Measurements from ENCODE around the gene MINK1.
A peak's percentile ranks its signal among the peaks of the same experiment; 100 is the strongest.

MINK1 gene

DNA sequence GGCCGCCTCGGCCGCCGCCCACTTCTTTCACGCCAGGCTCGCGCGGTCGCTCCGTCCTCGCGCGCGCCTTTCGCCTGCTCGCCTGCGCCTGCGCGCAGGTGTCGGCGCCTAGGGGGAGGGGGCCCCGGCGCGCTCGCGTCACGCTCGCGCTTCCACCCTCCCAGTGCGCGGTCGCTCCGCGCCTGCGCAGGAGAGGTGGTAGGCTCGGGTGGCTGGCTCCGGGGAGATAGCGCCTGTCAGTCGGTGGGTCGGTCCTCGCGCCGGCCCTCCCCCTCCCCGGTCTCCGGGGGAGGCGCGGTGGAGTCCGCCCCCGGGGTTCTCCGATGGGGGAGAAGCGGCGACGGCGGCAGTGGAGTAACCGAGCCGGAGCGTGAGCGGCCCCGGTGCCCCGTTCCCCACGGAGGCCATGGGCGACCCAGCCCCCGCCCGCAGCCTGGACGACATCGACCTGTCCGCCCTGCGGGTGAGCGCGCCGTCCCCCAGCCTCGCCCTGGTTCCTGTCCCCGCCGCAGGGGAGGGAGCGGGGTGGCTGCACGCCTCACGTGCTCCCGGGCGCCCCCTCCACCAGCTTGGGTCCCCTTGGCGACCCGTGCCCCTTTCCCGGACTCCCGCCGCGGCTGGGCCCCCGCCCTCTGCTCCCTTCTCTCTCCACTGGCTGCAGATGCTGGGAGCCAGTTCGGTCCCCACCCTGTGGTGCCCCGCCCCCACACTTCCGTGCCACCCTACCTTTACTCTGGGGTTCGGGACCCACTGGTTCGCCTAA lies at the start of gene MINK1:
MINK1 (plus strand) TSS at position 163 of the 763 bp plus-strand sequence; CDS start at position 407, 244 bp downstream.
- peak; percentile 23 to 92 (median 81) for DNase-seq

DNA sequence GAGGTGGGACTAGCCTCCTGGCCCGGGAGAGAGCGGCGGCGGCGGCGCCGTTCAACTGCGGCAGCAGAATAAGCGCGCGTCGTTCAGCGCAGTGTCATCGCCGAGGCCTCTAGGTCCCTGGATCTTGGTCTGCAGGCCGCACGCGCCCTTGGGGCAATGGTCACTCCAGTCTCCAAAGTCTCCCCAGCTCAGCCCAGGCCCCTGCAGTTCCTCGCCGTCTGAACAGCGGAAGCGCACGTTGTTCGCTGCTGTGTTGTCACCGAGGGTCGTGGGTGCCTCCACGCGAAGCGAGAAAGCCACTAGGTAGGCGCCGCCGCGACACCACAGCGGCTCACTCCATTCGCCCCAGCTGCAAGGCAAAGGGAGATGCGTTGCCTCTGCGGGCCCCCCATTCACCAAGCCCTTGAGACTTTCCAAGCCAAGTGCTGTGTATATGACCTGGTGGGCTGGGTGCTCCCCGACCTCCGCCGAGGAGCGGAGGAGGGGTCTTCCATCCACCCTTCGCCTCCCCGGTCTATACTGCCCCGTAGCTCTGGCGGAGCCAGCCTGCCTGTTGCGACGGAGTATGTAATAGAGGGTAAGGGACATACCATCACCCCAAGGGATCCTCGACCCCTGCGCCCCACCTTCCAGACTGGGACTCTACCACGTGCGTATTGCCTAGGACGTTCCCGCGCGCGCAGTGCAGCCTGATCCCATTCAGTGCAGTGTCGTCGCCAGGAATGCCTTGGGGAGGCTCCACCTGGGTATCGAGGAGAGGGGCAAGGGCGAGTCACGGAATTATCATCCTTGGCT lies 47.6 kb upstream of the MINK1 start:
- DNase-seq: no peak

DNA sequence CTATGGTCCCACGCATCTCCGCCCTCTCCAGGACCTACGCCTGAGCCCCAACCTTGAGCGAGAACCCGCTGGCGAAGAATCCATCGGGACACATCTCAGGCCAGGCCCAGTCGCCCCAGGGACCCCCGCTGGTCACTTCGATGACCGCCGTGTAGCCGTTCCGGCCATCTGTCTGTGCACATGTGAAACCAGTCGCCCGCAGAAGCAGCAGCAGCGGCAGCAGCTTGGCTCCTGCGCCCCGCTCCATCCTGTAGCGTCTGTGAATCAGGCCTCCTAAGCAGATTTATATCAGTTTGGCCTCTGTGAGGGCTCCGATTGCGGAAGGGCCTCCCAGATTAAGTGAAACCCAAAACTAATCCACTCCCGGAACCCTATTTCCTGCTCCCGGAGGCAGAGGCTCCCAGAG lies 47.0 kb upstream of the MINK1 start, which contains the start of gene VMO1:
VMO1 (minus strand) TSS at position 259 of the 406 bp plus-strand sequence; CDS start at position 247, 12 bp downstream.
- peak in 5 of 14 donors; percentile 5 to 27 (median 19) for DNase-seq

DNA sequence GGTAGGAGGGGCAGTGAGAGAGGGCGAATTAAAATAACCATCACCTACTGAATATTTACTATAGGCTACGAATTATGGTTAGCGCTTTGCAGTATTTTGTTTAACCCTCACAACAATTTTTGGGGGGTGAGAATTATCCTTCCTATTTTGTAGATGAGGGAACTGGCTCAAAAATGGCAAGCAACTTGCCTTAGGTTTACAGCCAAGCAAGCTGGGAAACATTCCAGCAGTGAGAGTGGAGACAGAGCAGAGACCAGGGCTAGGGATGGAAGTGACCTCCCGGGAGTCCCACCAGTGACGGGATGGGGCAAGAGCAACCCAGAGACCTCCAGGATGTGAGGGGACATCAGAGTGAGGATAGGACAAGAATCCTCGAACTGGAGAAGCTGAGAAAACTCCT lies 46.6 kb upstream of the MINK1 start:
- DNase-seq: peak in 1 of 14 donors; percentile 18

DNA sequence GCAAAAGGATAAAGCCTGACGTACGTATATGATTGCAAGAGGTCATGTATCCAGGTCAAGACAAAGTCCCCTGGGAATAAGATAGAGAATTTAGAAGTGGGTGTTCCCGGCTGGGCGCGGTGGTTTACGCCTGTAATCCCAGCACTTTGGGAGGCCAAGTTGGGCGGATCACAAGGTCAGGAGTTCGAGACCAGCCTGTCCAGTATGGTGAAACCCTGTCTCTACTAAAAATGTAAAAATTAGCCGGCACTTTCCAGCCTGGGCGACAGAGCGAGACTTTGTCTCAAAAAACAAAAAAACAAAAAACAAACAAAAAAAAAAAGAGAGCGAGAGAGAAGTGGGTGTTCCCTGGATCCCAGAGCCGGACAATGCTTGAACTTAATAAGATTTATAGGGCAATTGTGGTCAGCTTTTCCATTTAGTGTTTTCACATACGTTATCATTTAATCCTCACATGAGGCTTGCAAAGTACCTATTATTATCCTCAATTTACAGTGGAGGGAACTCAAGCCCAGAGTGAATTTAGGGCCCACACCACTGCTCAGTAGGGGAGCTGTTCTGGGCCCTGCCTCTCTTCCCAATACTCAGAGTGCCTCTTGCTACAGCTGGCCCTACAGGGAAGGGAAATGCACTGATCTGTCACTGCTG lies 44.9 kb upstream of the MINK1 start:
- no peak for DNase-seq

DNA sequence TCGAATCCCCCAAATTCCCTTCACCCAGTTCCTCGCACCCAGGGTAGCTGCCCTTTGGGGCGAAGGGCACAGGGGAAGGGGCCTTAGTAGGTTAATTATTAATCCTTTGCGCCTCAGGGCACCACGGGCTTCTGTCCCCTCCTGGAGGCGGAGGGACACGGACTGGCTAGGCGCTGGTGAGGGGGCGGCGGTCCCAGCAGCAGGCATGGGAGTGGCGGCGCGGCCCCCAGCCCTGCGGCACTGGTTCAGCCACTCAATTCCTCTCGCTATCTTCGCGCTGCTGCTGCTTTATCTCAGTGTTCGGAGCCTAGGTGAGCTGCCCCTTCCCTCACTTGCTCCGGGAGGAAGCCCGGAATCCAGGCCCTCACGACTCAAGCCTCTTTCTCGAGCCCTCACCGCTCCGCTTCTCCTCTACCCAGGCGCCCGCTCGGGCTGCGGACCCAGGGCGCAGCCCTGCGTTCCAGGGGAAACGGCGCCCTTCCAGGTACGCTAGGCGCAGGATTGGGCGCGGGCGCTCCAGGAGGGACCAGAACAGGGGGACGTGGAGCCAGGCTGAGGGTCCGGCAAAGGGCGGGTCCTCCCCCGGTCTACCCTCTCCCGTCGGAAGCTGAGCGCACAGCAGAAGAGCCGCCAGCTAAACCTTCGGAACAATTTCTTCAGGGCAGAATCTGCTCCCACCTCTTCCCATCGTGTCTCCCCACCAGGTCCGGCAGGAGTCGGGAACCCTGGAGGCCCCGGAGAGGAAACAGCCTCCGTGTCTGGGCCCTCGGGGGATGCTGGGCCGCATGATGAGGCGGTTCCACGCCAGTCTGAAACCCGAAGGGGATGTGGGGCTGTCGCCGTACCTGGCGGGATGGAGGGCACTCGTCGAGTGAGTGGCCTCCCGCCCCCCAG lies 44.1 kb upstream of the MINK1 start, which contains the start of gene GLTPD2:
GLTPD2 (plus strand) TSS at position 158 of the 894 bp plus-strand sequence; CDS start at position 206, 48 bp downstream.
- DNase-seq: peak in 2 of 14 donors; percentile 37 to 47

DNA sequence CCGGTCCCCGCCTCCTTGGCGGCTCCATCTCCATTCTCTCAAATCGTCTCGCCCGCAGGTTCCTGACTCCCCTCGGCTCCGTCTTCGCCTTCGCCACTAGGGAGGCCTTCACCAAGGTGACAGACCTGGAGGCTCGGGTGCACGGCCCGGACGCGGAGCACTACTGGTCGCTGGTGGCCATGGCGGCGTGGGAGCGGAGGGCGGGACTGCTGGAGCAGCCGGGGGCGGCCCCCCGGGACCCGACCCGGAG lies 43.5 kb upstream of the MINK1 start:
- DNase-seq: no peak

DNA sequence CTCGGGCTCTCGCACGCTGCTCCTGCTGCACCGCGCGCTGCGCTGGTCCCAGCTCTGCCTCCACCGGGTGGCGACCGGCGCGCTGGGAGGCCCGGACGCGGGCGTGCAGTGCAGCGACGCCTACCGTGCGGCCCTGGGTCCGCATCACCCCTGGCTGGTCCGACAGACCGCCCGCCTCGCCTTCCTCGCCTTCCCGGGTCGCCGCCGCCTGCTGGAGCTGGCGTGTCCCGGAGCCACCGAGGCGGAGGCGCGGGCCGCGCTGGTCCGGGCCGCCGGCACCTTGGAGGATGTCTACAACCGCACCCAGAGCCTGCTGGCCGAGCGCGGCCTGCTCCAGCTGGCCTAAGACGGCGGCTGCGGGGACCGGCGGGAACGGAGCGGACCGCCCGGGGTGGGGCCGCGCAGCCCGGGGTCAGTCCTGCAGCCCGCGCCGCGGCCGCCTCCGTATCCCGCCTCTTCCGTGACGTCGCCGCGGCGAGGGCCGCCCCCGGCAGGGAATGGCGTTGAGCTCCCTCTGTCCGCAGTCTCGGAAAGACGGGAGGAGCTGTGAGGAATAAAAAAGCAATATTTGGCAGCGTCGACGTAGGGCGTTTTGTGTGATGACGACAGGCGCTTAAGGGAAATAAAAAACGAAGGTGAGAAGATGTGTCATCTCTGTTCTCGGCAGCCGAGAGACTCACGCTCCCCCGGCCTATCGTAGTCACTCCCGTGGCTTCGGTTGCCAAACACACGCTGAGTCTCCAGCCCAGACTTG lies 43.0 kb upstream of the MINK1 start:
- DNase-seq: peak in 13 of 14 donors; percentile 67 to 96 (median 80)

DNA sequence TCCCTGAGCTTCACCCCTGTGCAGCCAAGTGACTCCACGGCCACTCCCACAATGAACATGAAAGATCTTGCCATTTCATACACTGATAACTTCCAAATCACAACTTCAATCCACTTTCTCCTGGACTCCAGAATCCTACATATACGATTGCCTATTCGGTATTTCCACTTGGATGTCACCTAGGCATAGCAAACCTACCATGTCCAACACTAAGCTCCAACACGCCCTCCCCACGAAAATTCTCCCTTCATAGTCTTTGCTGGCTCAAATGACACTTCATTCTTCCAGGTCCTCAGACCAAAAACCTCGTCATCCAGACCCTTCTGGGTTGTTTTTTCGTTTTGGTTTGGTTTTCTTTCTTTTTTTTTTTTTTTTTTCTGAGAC lies 42.4 kb upstream of the MINK1 start:
- DNase-seq: no peak

DNA sequence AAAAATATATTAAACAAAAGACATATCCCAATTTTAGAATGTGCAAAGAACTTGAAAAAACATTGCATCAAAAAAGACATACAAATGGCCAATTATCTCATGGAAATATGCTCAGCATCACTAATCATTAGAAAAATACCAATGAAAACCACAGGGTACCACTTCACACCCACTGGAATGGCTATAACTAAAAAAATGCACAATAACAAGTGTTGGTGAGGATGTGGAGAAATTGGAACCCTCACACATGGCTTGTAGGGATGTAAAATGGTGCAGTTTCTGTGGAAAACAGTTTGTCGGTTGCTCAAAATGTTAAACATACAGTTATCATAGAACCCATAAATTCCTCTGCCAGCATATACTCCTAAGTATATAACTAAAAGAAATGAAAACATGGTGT lies 38.0 kb upstream of the MINK1 start:
- DNase-seq: no peak

DNA sequence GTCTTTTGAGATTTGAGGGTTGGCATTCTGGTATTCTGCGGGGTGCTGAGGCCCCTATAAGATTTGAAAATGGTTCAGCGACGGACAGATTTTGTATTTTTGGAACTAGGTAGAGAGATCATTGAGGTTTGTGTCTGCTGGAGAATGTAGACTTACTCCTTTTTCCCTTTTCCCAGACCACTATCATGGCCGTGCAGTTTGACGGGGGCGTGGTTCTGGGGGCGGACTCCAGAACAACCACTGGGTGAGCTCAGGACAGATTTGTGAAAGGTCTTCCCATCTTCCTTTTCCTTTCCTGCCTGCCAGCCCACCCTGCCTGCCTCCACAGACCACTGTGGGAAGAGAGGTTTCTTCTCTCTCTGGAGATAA lies 36.6 kb upstream of the MINK1 start:
- peak in 1 of 14 donors; percentile 14 for DNase-seq

DNA sequence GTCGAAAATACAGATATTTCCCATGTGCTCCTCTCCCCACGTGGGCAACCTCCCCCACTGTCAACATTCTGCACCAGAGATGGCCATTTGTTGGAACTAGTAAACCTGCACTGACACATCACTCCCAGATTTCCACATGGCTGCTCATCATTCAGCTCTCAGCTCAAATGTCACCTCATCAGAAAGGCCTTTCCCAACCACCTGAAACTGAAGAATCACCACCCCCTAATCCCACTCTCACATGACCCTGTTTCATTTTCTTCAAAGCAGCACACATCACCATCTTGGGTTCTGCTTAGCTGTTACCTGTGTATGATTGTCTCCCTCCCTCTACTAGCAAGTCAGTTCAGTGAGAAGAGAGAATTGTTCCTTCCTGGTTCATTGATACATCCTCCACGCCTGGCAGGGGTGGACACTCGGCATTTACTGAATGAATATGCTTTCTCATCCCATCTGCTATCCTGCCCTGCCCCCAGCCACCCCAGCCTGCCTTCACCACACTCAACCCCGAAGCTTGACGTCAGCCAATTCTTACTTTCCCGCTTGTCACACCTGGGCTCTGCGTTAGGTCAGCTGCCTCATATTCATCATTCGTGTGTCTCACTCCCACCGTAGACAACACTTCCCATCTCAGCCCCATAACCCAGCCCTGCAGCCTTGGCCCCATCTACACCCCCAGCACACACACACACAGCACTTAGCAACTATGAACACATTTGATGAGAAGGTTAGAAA lies 32.5 kb upstream of the MINK1 start:
- DNase-seq: no peak

DNA sequence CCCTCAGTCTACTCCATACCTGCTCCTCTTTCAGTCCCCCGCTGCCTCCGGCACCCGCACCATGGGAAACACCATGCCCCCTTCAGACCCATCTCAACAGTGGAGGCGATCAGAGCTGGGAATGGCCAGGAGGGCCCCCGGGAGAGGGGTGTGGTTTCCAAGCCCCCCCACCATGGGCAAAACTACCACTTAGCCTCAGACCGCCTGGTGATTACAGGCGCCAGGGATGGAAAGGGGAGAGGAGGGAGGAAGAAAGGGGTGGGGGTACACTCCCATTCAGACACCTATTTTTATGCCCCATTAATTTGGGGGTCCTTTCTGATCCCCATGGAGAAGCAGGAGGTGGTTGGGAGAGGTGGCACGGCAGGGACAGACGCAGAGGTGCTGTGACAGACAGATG lies 30.9 kb upstream of the MINK1 start, which contains the start of gene C17orf114:
C17orf114 (minus strand) TSS at position 101 of the 400 bp plus-strand sequence.
- DNase-seq: no peak

DNA sequence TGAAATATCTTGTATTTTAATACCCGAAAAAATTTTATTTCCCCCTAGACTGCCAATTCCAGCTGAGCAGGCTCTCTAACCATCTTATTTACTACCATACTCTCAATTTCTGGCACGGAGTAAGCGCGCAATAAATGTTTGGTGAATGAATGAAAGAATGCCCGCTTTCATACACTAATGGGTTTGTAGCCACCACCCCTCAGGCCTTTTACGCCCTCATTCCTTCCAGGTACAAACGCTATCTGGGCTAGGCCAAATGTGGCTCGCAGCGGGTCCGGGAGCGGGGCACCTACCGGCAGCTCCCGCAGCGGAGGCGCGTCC lies 26.7 kb upstream of the MINK1 start:
- no peak for DNase-seq

DNA sequence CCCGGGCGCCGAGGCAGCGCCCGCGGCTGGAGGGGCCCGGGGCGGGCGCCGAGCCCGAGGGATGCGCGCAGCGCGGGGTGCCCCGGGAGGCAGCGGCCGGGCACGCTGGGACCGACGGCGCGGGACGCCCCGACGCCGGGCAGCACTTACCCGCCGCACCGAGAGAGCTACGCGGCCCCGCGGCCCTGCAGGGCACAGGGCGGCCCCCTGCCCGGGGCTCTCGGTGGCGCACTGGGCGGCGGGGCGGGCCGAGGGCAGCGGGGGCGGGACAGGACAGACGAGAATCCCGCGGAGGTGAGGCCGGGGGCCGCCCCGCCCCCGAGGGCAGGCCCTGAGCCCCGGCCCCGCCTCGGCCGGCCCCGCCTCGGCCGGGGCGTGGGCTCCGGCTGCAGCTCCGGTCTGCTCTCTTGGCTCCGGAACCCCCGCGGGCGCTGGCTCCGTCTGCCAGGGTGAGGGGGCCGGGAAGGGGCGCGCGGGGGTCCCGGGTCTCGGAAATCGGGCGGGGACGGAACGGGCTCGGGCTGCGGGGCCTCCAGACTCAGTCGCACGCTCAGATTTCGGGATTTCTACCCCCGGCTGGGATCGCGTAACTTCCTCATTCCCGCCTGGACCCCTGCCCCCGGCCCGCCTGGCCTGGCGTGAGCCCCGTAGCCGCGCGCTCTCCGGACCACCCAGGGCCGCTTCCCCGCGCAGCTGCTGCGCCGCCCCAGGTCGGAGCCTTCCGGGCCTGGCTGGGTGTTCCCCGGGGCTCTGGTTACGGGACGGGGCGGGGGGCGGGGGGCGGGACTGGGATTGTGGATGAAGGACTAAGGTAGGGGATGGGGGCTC lies 26.1 kb upstream of the MINK1 start, which contains the start of gene PLD2:
PLD2 (plus strand) TSS at position 376 of the 828 bp plus-strand sequence. CDS start 621 bp downstream, outside the sequence.
- DNase-seq: peak in 12 of 14 donors; percentile 39 to 85 (median 54)

DNA sequence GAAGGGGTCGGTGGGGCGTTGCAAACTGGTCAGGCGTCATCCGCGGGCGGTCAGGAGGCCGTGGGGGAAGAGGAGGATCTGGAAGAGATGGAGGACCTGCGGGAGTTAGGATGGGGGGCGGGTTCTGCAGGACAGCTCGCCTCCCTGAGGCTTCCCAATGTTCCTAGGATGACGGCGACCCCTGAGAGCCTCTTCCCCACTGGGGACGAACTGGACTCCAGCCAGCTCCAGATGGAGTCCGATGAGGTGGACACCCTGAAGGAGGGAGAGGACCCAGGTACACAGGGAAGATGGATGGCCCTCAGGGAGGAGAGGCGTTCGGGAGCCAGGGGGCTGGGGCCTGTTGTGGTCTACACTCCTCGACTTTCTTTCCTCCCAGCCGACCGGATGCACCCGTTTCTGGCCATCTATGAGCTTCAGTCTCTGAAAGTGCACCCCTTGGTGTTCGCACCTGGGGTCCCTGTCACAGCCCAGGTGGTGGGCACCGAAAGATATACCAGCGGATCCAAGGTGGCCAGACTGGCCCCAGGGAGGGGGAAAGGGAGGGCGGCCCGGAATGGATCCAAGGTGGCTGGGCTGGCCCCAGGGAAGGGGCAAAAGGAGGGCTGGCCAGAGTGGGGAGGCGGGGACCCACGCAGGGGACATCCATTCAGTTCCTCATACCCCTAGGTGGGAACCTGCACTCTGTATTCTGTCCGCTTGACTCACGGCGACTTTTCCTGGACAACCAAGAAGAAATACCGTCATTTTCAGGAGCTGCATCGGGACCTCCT lies 25.3 kb upstream of the MINK1 start:
- DNase-seq: peak in 3 of 14 donors; percentile 30 to 42 (median 34)

DNA sequence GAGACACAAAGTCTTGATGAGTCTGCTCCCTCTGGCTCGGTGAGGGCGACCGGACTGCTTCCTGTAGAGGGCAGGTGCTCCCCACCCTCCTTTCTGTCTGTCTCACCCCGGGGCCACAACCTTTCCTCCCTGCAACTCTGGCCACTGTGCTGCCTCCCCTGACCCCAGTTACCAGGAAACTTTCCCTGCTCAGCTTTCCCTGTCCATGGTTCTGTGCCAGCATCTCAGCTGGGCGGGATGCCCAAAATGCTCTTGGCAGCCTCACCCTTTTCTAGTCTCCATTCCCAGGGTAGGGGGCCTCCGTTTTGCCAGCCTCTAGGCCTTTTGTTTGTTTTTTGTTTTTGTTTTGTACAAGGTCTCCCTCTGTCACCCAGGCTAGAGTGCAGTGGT lies 24.8 kb upstream of the MINK1 start:
- peak in 11 of 14 donors; percentile 18 to 74 (median 53) for DNase-seq

DNA sequence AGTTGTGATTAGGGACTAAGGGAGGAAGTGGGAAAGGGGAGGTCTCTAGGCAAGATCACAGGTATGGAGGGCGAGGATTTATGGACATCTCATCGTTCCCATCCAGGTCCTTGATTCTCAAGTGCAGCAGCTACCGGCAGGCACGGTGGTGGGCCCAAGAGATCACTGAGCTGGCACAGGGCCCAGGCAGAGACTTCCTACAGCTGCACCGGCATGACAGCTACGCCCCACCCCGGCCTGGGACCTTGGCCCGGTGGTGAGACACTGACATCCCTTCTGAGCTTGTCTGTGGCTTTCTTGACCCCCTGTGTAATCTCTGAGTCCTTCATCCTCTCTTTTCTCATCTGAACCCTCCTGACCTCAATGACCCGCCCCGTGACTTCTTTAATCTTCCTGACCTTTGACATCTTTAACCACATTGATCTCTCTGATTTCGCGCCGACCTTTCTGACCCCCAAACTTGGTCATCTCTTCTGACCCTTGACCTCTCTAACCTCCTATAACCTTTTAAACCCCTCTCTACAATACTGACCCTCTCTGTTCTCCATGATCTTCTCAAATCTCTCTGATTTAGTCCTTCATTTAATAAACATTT lies 22.3 kb upstream of the MINK1 start:
- DNase-seq: no peak

Measured in C1 segment of cervical spinal cord (tissue), 14 donors.